H9 (cell line): ENCODE results near the gene MAN1A1. TPM values are rescaled to one million over a fixed set of nuclear protein-coding genes. Genes with fewer than 3 reads are reported as not detected.

ENCODE experiments used
- DNase-seq: peaks from one replicate; pipeline ENCODE4 v3.0.0-alpha.2; 2017
- H2AFZ ChIP-seq: one replicate; pipeline ENCODE4 v1.6.1; 2013; ENCODE audit warnings: mild to moderate bottlenecking, low read length, control low read depth, moderate library complexity
- H2AK5ac ChIP-seq: 2 replicates; pipeline ENCODE4 v1.6.1; 2013; ENCODE audit warnings: low read length, control low read depth, mixed read lengths; ENCODE audit not compliant: insufficient read length
- H2BK120ac ChIP-seq: one replicate; pipeline ENCODE4 v1.6.1; 2013; ENCODE audit warnings: low read depth, mild to moderate bottlenecking, low read length, control low read depth, inconsistent platforms; ENCODE audit not compliant: poor library complexity, severe bottlenecking
- H2BK12ac ChIP-seq: 2 replicates; pipeline ENCODE4 v1.6.1; 2013; ENCODE audit warnings: low read length, control low read depth, mixed read lengths, low read depth; ENCODE audit not compliant: insufficient read length
- H2BK15ac ChIP-seq: 2 replicates; pipeline ENCODE4 v1.6.1; 2013; ENCODE audit warnings: low read depth, low read length, control low read depth
- H2BK20ac ChIP-seq: one replicate; pipeline ENCODE4 v1.6.1; 2013; ENCODE audit warnings: low read depth, mild to moderate bottlenecking, low read length, control low read depth, inconsistent platforms; ENCODE audit not compliant: poor library complexity, severe bottlenecking
- H2BK5ac ChIP-seq: 2 replicates; pipeline ENCODE4 v1.6.1; 2013; ENCODE audit warnings: low read length, control low read depth, mixed read lengths; ENCODE audit not compliant: insufficient read length
- H3K14ac ChIP-seq: 2 replicates; pipeline ENCODE4 v1.6.1; 2013; ENCODE audit warnings: low read length, control low read depth; ENCODE audit not compliant: insufficient read depth
- H3K18ac ChIP-seq: 2 replicates; pipeline ENCODE4 v1.6.1; 2013; ENCODE audit warnings: low read depth, mild to moderate bottlenecking, mixed read lengths, low read length, control low read depth; ENCODE audit not compliant: insufficient read length
- H3K23ac ChIP-seq: 2 replicates; pipeline ENCODE4 v1.6.1; 2013; ENCODE audit warnings: low read length, control low read depth, mixed read lengths, low read depth; ENCODE audit not compliant: insufficient read length
- H3K23me2 ChIP-seq: 2 replicates; pipeline ENCODE4 v1.6.1; 2013; ENCODE audit warnings: low read depth, mild to moderate bottlenecking, mixed read lengths, low read length, control low read depth; ENCODE audit not compliant: insufficient read length, poor library complexity, severe bottlenecking
- H3K27ac ChIP-seq: 2 replicates; pipeline ENCODE4 v1.5.1; 2013; ENCODE audit warnings: low read length, control low read depth, mixed read lengths, low read depth; ENCODE audit not compliant: insufficient read length
- H3K27me3 ChIP-seq: 2 replicates; pipeline ENCODE4 v1.6.1; 2013; ENCODE audit warnings: low read length, control low read depth, inconsistent platforms; ENCODE audit not compliant: insufficient read depth
- H3K4ac ChIP-seq: 2 replicates; pipeline ENCODE4 v1.6.1; 2013; ENCODE audit warnings: low read depth, mild to moderate bottlenecking, control low read depth, inconsistent platforms, low read length, moderate library complexity
- H3K4me1 ChIP-seq: 2 replicates; pipeline ENCODE4 v1.6.1; 2013; ENCODE audit warnings: low read length, control low read depth, inconsistent platforms; ENCODE audit not compliant: insufficient read depth
- H3K4me2 ChIP-seq: 2 replicates; pipeline ENCODE4 v1.6.1; 2013; ENCODE audit warnings: low read length, control low read depth, mixed read lengths; ENCODE audit not compliant: insufficient read length, insufficient read depth
- H3K56ac ChIP-seq: 2 replicates; pipeline ENCODE4 v1.6.1; 2013; ENCODE audit warnings: low read depth, mild to moderate bottlenecking, mixed read lengths, low read length, control low read depth; ENCODE audit not compliant: insufficient read length
- H3K79me1 ChIP-seq: 2 replicates; pipeline ENCODE4 v1.6.1; 2013; ENCODE audit warnings: low read depth, mild to moderate bottlenecking, moderate library complexity, low read length, control low read depth, inconsistent platforms; ENCODE audit not compliant: insufficient read depth, poor library complexity, severe bottlenecking
- H3K79me2 ChIP-seq: 2 replicates; pipeline ENCODE4 v1.6.1; 2013; ENCODE audit warnings: low read length, control low read depth, inconsistent platforms; ENCODE audit not compliant: insufficient read depth
- H3K9ac ChIP-seq: 2 replicates; pipeline ENCODE4 v1.6.1; 2013; ENCODE audit warnings: low read length, control low read depth, mixed read lengths; ENCODE audit not compliant: insufficient read length; ENCODE audit errors: extremely low read depth
- H3K9me3 ChIP-seq: one replicate; pipeline ENCODE4 v1.6.1; 2013; ENCODE audit warnings: low read depth, low read length, inconsistent platforms; ENCODE audit not compliant: control insufficient read depth
- H3T11ph ChIP-seq: one replicate; pipeline ENCODE4 v1.6.1; 2013; ENCODE audit warnings: mild to moderate bottlenecking, low read length, control low read depth, inconsistent platforms
- H4K20me1 ChIP-seq: one replicate; pipeline ENCODE4 v1.6.1; 2013; ENCODE audit not compliant: control insufficient read depth, insufficient read length, insufficient read depth
- H4K5ac ChIP-seq: 2 replicates; pipeline ENCODE4 v1.6.1; 2013; ENCODE audit warnings: low read depth, mild to moderate bottlenecking, mixed read lengths, low read length, control low read depth; ENCODE audit not compliant: insufficient read length
- H4K8ac ChIP-seq: replicated peaks from 2 replicates; pipeline ENCODE4 v1.6.1; 2013; ENCODE audit warnings: low read length, control low read depth, mixed read lengths, low read depth; ENCODE audit not compliant: insufficient read length
- H4K91ac ChIP-seq: 2 replicates; pipeline ENCODE4 v1.6.1; 2013; ENCODE audit warnings: low read depth, mild to moderate bottlenecking, moderate library complexity, mixed read lengths, low read length, control low read depth; ENCODE audit not compliant: insufficient read length
- H3K27ac Mint-ChIP-seq, 3 experiments: 2 replicates in 2 of 3; 3 replicates in 1 of 3; pipeline ENCODE4 v1.8.0; 2020 to 2021; ENCODE audit warnings: mixed read lengths in 3 of 3, mild to moderate bottlenecking in 1 of 3, moderate library complexity in 1 of 3
- H3K27me3 Mint-ChIP-seq: 2 replicates; pipeline ENCODE4 v1.8.0; 2021; ENCODE audit warnings: low read depth, mild to moderate bottlenecking, moderate library complexity, mixed read lengths
- H3K36me3 Mint-ChIP-seq, 3 experiments: 2 replicates in 2 of 3; 3 replicates in 1 of 3; pipeline ENCODE4 v1.8.0; 2020 to 2021; ENCODE audit warnings: low read depth in 3 of 3, mixed read lengths in 3 of 3; ENCODE audit not compliant: insufficient read depth in 1 of 3
- H3K4me1 Mint-ChIP-seq, 2 experiments: 2 replicates each; pipeline ENCODE4 v1.8.0; 2020; ENCODE audit warnings: mixed read lengths in 2 of 2
- H3K4me3 Mint-ChIP-seq, 2 experiments: 2 replicates in 1 of 2; 3 replicates in 1 of 2; pipeline ENCODE4 v1.8.0; 2020 to 2021; ENCODE audit warnings: mild to moderate bottlenecking in 2 of 2, mixed read lengths in 2 of 2, moderate library complexity in 1 of 2
- H3K9me3 Mint-ChIP-seq, 2 experiments: 2 replicates in 1 of 2; 3 replicates in 1 of 2; pipeline ENCODE4 v1.8.0; 2020; ENCODE audit warnings: mild to moderate bottlenecking in 2 of 2, mixed read lengths in 2 of 2, moderate library complexity in 1 of 2
- WGBS: extraction: QIAGEN DNeasy Blood & Tissue Kit; methylation state at CpG from one replicate; pipeline ENCODE4 v1.1.7; 2013; ENCODE audit warnings: missing lambda C conversion rate, low lambda C conversion rate, mixed read lengths; ENCODE audit not compliant: insufficient read length; ENCODE audit errors: extremely low coverage; 5-methylcytosine and 5-hydroxymethylcytosine counted together
- total RNA-seq: library from RNA; stranded (reverse); gene quantifications from 2 replicates; pipeline ENCODE4 v1.2.1, GENCODE V29; 2021
- TF ChIP-seq, protein P1 (sequence below): fragments of 200-600 bp; sonication (generic); conservative IDR thresholded peaks from 3 replicates; pipeline ENCODE4 v1.8.0; 2021; ENCODE audit warnings: antibody characterized with exemption, mild to moderate bottlenecking

Gene MAN1A1
- total RNA-seq, 1 experiment from 2014 or later, result 1.6 TPM

- H3K56ac ChIP-seq, result no peak overlapping the region
- no peak overlapping the region for H3K27ac ChIP-seq
- no peak overlapping the region for H3K4me2 ChIP-seq
- no peak for DNase-seq
- Mint-ChIP-seq H3K4me3 (no peak overlapping the region), H3K36me3 (no peaks in the 10 kb centered on the region), H3K27ac (no peak overlapping the region), H3K9me3 (no peaks in the 10 kb centered on the region), H3K27me3 (no peaks in the 10 kb centered on the region), H3K4me1 (no peaks in the 10 kb centered on the region)
- no peak overlapping the region for H4K5ac ChIP-seq
- no peaks in the 10 kb centered on the region for H3K27me3 ChIP-seq
- H2BK20ac ChIP-seq, result no peak overlapping the region
- no peak overlapping the region for H2BK5ac ChIP-seq
- TF ChIP-seq, protein P1, sequence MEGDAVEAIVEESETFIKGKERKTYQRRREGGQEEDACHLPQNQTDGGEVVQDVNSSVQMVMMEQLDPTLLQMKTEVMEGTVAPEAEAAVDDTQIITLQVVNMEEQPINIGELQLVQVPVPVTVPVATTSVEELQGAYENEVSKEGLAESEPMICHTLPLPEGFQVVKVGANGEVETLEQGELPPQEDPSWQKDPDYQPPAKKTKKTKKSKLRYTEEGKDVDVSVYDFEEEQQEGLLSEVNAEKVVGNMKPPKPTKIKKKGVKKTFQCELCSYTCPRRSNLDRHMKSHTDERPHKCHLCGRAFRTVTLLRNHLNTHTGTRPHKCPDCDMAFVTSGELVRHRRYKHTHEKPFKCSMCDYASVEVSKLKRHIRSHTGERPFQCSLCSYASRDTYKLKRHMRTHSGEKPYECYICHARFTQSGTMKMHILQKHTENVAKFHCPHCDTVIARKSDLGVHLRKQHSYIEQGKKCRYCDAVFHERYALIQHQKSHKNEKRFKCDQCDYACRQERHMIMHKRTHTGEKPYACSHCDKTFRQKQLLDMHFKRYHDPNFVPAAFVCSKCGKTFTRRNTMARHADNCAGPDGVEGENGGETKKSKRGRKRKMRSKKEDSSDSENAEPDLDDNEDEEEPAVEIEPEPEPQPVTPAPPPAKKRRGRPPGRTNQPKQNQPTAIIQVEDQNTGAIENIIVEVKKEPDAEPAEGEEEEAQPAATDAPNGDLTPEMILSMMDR, result no peak
- H2BK15ac ChIP-seq, result no peak overlapping the region
- no peak overlapping the region for H3T11ph ChIP-seq
- WGBS, result no CpG with 5 or more reads among the region's 1 CpG
- no peak overlapping the region for H4K91ac ChIP-seq
- H2BK120ac ChIP-seq, result no peak overlapping the region
- H3K9ac ChIP-seq, result no peak overlapping the region
- H2BK12ac ChIP-seq, result no peak overlapping the region
- H3K23ac ChIP-seq, result no peak overlapping the region
- H2AK5ac ChIP-seq, result no peak overlapping the region
- H3K23me2 ChIP-seq, result no peaks in the 10 kb centered on the region
- no peaks in the 10 kb centered on the region for H3K9me3 ChIP-seq
- no peaks in the 10 kb centered on the region for H3K79me1 ChIP-seq
- H3K79me2 ChIP-seq, result no peaks in the 10 kb centered on the region
- H3K18ac ChIP-seq, result no peak overlapping the region
- H3K4me1 ChIP-seq, result no peaks in the 10 kb centered on the region
- no peak overlapping the region for H3K4ac ChIP-seq
- H2AFZ ChIP-seq, result no peak overlapping the region
- H4K8ac ChIP-seq, result no peak overlapping the region
- no peak overlapping the region for H3K14ac ChIP-seq
- no peaks in the 10 kb centered on the region for H4K20me1 ChIP-seq
Observed at GRCh38 chr6:119280080-119280479, 69.5 kb downstream of the MAN1A1 start.
